HEK293 (cell line): ENCODE data around the gene KIAA0825.

ENCODE experiments used
- HOXA7 ChIP-seq: sonication (generic); formaldehyde crosslinking; IDR thresholded peaks from 2 replicates; pipeline ENCODE4 v1.8.1; 2022; ENCODE audit warnings: missing genetic modification reagents, borderline replicate concordance
- IKZF3 ChIP-seq: fragments of 450-650 bp; IDR thresholded peaks from 2 replicates; pipeline ENCODE4 v1.5.0; 2018; ENCODE audit warnings: missing biosample characterization, mild to moderate bottlenecking, missing genetic modification characterization, moderate library complexity
- SP7 ChIP-seq: fragments of 450-650 bp; formaldehyde crosslinking; IDR thresholded peaks from 2 replicates; pipeline ENCODE4 v1.5.1; 2016; ENCODE audit warnings: missing biosample characterization, missing genetic modification characterization
- YY1 ChIP-seq: fragments of 450-650 bp; formaldehyde crosslinking; IDR thresholded peaks from 2 replicates; pipeline ENCODE4 v1.5.1; 2018; ENCODE audit warnings: missing biosample characterization, missing genetic modification characterization
- ZFHX2 ChIP-seq: fragments of 450-650 bp; formaldehyde crosslinking; conservative IDR thresholded peaks from 2 replicates; pipeline ENCODE4 v1.5.1; 2016; ENCODE audit warnings: missing biosample characterization, missing genetic modification characterization
- ZNF16 ChIP-seq: fragments of 450-650 bp; formaldehyde crosslinking; IDR thresholded peaks from 2 replicates; pipeline ENCODE4 v1.5.1; 2016; ENCODE audit warnings: low read depth, missing biosample characterization, missing genetic modification characterization
- ZNF174 ChIP-seq: fragments of 450-650 bp; formaldehyde crosslinking; IDR thresholded peaks from 2 replicates; pipeline ENCODE4 v1.5.0; 2017; ENCODE audit warnings: missing biosample characterization, mild to moderate bottlenecking, missing genetic modification characterization
- ZNF184 ChIP-seq: fragments of 450-650 bp; IDR thresholded peaks from 2 replicates; pipeline ENCODE4 v1.5.1; 2018; ENCODE audit warnings: missing biosample characterization, mild to moderate bottlenecking, missing genetic modification characterization
- ZNF221 ChIP-seq: fragments of 450-650 bp; formaldehyde crosslinking; IDR thresholded peaks from 2 replicates; pipeline ENCODE4 v1.5.1; 2017; ENCODE audit warnings: missing biosample characterization, missing genetic modification characterization, borderline replicate concordance
- ZNF335 ChIP-seq: fragments of 450-650 bp; formaldehyde crosslinking; conservative IDR thresholded peaks from 2 replicates; pipeline ENCODE4 v1.5.1; 2016; ENCODE audit warnings: missing biosample characterization, missing genetic modification characterization
- ZNF416 ChIP-seq: fragments of 450-650 bp; formaldehyde crosslinking; IDR thresholded peaks from 2 replicates; pipeline ENCODE4 v1.5.1; 2016; ENCODE audit warnings: missing biosample characterization, missing genetic modification characterization
- ZNF677 ChIP-seq: fragments of 450-650 bp; IDR thresholded peaks from 2 replicates; pipeline ENCODE4 v1.5.0; 2018; ENCODE audit warnings: missing biosample characterization, mild to moderate bottlenecking, missing genetic modification characterization, moderate library complexity
- ZNF701 ChIP-seq: fragments of 450-650 bp; formaldehyde crosslinking; IDR thresholded peaks from 2 replicates; pipeline ENCODE4 v1.5.1; 2016; ENCODE audit warnings: missing biosample characterization, missing genetic modification characterization
- TF ChIP-seq, protein P1 (sequence below): fragments of 450-650 bp; formaldehyde crosslinking; conservative IDR thresholded peaks from 2 replicates; pipeline ENCODE4 v1.5.1; 2016; ENCODE audit warnings: low read depth, missing biosample characterization, missing genetic modification characterization
- TF ChIP-seq, protein P2 (sequence below): fragments of 450-650 bp; formaldehyde crosslinking; IDR thresholded peaks from 2 replicates; pipeline ENCODE4 v1.5.1; 2017; ENCODE audit warnings: missing biosample characterization, missing genetic modification characterization
- TF ChIP-seq, protein P3 (sequence below): fragments of 450-650 bp; formaldehyde crosslinking; IDR thresholded peaks from 2 replicates; pipeline ENCODE4 v1.5.1; 2016; ENCODE audit warnings: missing biosample characterization, missing genetic modification characterization
- TF ChIP-seq, protein P4 (sequence below): fragments of 450-650 bp; formaldehyde crosslinking; IDR thresholded peaks from 2 replicates; pipeline ENCODE4 v1.5.1; 2017; ENCODE audit warnings: missing biosample characterization, mild to moderate bottlenecking, missing genetic modification characterization, moderate library complexity
- TF ChIP-seq, protein P5 (sequence below): fragments of 450-650 bp; IDR thresholded peaks from 2 replicates; pipeline ENCODE4 v1.5.1; 2018; ENCODE audit warnings: missing biosample characterization, missing genetic modification characterization
- TF ChIP-seq, protein P6 (sequence below): fragments of 450-650 bp; formaldehyde crosslinking; IDR thresholded peaks from 2 replicates; pipeline ENCODE4 v1.5.1; 2016; ENCODE audit warnings: missing biosample characterization, missing genetic modification characterization
- TF ChIP-seq, protein P7 (sequence below): fragments of 450-650 bp; formaldehyde crosslinking; IDR thresholded peaks from 2 replicates; pipeline ENCODE4 v1.5.1; 2017; ENCODE audit warnings: missing biosample characterization, missing genetic modification characterization
- TF ChIP-seq, protein P8 (sequence below): fragments of 450-650 bp; formaldehyde crosslinking; IDR thresholded peaks from 2 replicates; pipeline ENCODE4 v1.5.1; 2016; ENCODE audit warnings: missing biosample characterization, missing genetic modification characterization

The KIAA0825 gene

DNA sequence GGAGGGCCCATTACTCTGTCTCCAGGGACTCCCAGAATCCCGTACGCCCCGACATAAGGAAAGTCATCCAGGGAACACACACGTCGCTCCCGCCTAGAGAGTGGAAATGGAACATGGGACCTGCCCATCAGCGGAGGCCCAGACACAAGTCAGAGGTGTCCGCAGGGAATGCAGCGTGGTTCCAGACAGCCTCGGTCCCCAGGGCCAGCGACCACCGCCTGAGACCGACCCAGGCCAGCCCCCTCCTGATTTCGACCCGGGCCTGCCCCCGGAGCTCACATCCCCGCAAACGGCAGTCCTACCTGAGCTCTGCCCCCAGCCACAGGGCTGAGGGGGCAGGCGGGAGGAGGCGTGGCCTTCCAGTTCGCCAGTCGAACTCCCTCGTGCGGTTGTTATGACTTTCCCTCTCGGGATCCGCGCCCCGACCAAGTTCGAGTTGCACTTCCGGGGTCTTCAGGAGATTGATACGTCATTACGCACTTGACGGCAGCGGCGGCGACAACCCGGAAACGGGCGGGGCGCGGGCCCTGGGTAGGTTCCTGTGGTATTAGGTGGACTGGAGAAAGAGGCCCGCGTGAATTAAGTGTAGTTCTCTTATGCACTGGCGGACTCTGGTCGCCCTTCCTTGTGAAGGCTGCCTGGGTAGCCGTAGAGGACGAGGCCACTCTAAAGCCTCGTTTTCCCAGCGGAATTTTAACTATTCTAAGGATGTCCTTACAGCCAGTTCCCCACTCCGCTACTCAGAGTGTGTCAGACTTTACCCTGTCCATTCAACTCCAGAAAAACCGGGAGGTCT lies 507.0 kb downstream of the KIAA0825 start (continued):
- TF ChIP-seq, protein P1, sequence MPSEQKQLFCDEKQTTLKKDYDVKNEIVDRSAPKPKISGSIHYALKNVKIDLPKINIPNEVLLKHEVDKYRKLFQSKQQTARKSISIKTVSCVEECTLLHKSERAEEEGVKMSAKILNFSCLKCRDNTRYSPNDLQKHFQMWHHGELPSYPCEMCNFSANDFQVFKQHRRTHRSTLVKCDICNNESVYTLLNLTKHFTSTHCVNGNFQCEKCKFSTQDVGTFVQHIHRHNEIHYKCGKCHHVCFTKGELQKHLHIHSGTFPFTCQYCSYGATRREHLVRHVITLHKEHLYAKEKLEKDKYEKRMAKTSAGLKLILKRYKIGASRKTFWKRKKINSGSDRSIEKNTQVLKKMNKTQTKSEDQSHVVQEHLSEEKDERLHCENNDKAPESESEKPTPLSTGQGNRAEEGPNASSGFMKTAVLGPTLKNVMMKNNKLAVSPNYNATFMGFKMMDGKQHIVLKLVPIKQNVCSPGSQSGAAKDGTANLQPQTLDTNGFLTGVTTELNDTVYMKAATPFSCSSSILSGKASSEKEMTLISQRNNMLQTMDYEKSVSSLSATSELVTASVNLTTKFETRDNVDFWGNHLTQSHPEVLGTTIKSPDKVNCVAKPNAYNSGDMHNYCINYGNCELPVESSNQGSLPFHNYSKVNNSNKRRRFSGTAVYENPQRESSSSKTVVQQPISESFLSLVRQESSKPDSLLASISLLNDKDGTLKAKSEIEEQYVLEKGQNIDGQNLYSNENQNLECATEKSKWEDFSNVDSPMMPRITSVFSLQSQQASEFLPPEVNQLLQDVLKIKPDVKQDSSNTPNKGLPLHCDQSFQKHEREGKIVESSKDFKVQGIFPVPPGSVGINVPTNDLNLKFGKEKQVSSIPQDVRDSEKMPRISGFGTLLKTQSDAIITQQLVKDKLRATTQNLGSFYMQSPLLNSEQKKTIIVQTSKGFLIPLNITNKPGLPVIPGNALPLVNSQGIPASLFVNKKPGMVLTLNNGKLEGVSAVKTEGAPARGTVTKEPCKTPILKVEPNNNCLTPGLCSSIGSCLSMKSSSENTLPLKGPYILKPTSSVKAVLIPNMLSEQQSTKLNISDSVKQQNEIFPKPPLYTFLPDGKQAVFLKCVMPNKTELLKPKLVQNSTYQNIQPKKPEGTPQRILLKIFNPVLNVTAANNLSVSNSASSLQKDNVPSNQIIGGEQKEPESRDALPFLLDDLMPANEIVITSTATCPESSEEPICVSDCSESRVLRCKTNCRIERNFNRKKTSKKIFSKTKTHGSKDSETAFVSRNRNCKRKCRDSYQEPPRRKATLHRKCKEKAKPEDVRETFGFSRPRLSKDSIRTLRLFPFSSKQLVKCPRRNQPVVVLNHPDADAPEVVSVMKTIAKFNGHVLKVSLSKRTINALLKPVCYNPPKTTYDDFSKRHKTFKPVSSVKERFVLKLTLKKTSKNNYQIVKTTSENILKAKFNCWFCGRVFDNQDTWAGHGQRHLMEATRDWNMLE: peak; percentile 99
- TF ChIP-seq IKZF3 (peak; percentile 84), ZNF16 (tag by site-specific recombination) (no peak), ZNF677 (tag by site-specific recombination) (no peak), ZNF221 (tag by site-specific recombination) (0 out of 2 replicates have a peak, but pooled peaks have one; percentile 29), ZNF184 (tag by site-specific recombination) (no peak), ZNF416 (tag by site-specific recombination) (no peak), HOXA7 (no peak), ZFHX2 (tag by site-specific recombination) (peak; percentile 63), YY1 (tag by site-specific recombination) (no peak), SP7 (peak; percentile 80), ZNF174 (no peak), ZNF701 (no peak), ZNF335 (peak; percentile 92)
- TF ChIP-seq, protein P2, sequence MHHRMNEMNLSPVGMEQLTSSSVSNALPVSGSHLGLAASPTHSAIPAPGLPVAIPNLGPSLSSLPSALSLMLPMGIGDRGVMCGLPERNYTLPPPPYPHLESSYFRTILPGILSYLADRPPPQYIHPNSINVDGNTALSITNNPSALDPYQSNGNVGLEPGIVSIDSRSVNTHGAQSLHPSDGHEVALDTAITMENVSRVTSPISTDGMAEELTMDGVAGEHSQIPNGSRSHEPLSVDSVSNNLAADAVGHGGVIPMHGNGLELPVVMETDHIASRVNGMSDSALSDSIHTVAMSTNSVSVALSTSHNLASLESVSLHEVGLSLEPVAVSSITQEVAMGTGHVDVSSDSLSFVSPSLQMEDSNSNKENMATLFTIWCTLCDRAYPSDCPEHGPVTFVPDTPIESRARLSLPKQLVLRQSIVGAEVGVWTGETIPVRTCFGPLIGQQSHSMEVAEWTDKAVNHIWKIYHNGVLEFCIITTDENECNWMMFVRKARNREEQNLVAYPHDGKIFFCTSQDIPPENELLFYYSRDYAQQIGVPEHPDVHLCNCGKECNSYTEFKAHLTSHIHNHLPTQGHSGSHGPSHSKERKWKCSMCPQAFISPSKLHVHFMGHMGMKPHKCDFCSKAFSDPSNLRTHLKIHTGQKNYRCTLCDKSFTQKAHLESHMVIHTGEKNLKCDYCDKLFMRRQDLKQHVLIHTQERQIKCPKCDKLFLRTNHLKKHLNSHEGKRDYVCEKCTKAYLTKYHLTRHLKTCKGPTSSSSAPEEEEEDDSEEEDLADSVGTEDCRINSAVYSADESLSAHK (tag by site-specific recombination): no peak
- TF ChIP-seq, protein P3, sequence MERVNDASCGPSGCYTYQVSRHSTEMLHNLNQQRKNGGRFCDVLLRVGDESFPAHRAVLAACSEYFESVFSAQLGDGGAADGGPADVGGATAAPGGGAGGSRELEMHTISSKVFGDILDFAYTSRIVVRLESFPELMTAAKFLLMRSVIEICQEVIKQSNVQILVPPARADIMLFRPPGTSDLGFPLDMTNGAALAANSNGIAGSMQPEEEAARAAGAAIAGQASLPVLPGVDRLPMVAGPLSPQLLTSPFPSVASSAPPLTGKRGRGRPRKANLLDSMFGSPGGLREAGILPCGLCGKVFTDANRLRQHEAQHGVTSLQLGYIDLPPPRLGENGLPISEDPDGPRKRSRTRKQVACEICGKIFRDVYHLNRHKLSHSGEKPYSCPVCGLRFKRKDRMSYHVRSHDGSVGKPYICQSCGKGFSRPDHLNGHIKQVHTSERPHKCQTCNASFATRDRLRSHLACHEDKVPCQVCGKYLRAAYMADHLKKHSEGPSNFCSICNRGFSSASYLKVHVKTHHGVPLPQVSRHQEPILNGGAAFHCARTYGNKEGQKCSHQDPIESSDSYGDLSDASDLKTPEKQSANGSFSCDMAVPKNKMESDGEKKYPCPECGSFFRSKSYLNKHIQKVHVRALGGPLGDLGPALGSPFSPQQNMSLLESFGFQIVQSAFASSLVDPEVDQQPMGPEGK (tag by site-specific recombination): peak; percentile 95
- TF ChIP-seq, protein P4, sequence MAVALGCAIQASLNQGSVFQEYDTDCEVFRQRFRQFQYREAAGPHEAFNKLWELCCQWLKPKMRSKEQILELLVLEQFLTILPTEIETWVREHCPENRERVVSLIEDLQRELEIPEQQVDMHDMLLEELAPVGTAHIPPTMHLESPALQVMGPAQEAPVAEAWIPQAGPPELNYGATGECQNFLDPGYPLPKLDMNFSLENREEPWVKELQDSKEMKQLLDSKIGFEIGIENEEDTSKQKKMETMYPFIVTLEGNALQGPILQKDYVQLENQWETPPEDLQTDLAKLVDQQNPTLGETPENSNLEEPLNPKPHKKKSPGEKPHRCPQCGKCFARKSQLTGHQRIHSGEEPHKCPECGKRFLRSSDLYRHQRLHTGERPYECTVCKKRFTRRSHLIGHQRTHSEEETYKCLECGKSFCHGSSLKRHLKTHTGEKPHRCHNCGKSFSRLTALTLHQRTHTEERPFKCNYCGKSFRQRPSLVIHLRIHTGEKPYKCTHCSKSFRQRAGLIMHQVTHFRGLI (tag by site-specific recombination): no peak
- TF ChIP-seq, protein P5, sequence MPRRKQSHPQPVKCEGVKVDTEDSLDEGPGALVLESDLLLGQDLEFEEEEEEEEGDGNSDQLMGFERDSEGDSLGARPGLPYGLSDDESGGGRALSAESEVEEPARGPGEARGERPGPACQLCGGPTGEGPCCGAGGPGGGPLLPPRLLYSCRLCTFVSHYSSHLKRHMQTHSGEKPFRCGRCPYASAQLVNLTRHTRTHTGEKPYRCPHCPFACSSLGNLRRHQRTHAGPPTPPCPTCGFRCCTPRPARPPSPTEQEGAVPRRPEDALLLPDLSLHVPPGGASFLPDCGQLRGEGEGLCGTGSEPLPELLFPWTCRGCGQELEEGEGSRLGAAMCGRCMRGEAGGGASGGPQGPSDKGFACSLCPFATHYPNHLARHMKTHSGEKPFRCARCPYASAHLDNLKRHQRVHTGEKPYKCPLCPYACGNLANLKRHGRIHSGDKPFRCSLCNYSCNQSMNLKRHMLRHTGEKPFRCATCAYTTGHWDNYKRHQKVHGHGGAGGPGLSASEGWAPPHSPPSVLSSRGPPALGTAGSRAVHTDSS (tag by site-specific recombination): no peak
- TF ChIP-seq, protein P6, sequence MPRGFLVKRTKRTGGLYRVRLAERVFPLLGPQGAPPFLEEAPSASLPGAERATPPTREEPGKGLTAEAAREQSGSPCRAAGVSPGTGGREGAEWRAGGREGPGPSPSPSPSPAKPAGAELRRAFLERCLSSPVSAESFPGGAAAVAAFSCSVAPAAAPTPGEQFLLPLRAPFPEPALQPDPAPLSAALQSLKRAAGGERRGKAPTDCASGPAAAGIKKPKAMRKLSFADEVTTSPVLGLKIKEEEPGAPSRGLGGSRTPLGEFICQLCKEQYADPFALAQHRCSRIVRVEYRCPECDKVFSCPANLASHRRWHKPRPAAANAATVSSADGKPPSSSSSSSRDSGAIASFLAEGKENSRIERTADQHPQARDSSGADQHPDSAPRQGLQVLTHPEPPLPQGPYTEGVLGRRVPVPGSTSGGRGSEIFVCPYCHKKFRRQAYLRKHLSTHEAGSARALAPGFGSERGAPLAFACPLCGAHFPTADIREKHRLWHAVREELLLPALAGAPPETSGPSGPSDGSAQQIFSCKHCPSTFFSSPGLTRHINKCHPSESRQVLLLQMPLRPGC (tag by site-specific recombination): no peak
- TF ChIP-seq, protein P7, sequence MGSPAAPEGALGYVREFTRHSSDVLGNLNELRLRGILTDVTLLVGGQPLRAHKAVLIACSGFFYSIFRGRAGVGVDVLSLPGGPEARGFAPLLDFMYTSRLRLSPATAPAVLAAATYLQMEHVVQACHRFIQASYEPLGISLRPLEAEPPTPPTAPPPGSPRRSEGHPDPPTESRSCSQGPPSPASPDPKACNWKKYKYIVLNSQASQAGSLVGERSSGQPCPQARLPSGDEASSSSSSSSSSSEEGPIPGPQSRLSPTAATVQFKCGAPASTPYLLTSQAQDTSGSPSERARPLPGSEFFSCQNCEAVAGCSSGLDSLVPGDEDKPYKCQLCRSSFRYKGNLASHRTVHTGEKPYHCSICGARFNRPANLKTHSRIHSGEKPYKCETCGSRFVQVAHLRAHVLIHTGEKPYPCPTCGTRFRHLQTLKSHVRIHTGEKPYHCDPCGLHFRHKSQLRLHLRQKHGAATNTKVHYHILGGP: no peak
- TF ChIP-seq, protein P8, sequence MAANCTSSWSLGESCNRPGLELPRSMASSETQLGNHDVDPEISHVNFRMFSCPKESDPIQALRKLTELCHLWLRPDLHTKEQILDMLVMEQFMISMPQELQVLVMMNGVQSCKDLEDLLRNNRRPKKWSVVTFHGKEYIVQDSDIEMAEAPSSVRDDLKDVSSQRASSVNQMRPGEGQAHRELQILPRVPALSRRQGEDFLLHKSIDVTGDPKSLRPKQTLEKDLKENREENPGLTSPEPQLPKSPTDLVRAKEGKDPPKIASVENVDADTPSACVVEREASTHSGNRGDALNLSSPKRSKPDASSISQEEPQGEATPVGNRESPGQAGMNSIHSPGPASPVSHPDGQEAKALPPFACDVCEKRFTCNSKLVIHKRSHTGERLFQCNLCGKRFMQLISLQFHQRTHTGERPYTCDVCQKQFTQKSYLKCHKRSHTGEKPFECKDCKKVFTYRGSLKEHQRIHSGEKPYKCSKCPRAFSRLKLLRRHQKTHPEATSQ: no peak; the same call in 1 of the 2 replicates
